Activated naive CD4-positive, alpha-beta T cell treated with anti-CD3 and anti-CD28 coated beads, Interleukin-2, amount 10 ng/mL, durations not matched to agents 7 days and 5 days (primary cell): ENCODE data around the gene STK32C.

ENCODE experiments used
- CTCF ChIA-PET: fragments of 350-600 bp; sonication (Branson Sonifier 250); formaldehyde crosslinking; loops from one replicate; lab custom pipeline; 2021; ENCODE audit warnings: antibody characterized with exemption; lab: Charles Lee
- DNase-seq: peaks from one replicate; pipeline ENCODE4 v3.0.0-alpha.2; 2020
- H3K27ac Mint-ChIP-seq: one replicate; pipeline ENCODE4 v1.8.0; 2021; ENCODE audit warnings: mild to moderate bottlenecking, moderate library complexity, mixed read lengths
- H3K27me3 Mint-ChIP-seq: one replicate; pipeline ENCODE4 v1.8.0; 2021; ENCODE audit warnings: mild to moderate bottlenecking, mixed read lengths
- H3K36me3 Mint-ChIP-seq: one replicate; pipeline ENCODE4 v1.8.0; 2021; ENCODE audit warnings: mixed read lengths
- H3K4me1 Mint-ChIP-seq: one replicate; pipeline ENCODE4 v1.8.0; 2021; ENCODE audit warnings: mixed read lengths
- H3K4me3 Mint-ChIP-seq: one replicate; pipeline ENCODE4 v1.8.0; 2021; ENCODE audit warnings: mild to moderate bottlenecking, moderate library complexity, mixed read lengths
- H3K9me3 Mint-ChIP-seq: one replicate; pipeline ENCODE4 v1.8.0; 2021; ENCODE audit warnings: mixed read lengths

Gene STK32C

GRCh38 chr10:132200344-132201110 is 107.2 kb downstream of the STK32C start:
- CTCF ChIA-PET = interaction anchor here (0.6 kb wide), 1 partner anchor 58 kb away, joined by 3 read pairs; no protein-coding TSS in a partner anchor
- Mint-ChIP-seq H3K27me3 (no peaks in the 10 kb centered on the region), H3K4me3 (no peak overlapping the region), H3K4me1 (peaks cover 2% of the 10 kb centered on the region), H3K27ac (no peak overlapping the region), H3K9me3 (no peaks in the 10 kb centered on the region), H3K36me3 (no peaks in the 10 kb centered on the region)
- no peak for DNase-seq

GRCh38 chr10:132199854-132200311 is 107.9 kb downstream of the STK32C start:
- Mint-ChIP-seq H3K4me3 (no peak overlapping the region), H3K4me1 (peaks cover 2% of the 10 kb centered on the region), H3K36me3 (no peaks in the 10 kb centered on the region), H3K27ac (no peak overlapping the region), H3K27me3 (no peaks in the 10 kb centered on the region), H3K9me3 (no peaks in the 10 kb centered on the region)
- CTCF ChIA-PET = interaction anchor here (0.6 kb wide), 1 partner anchor 57 kb away, joined by 3 read pairs; no protein-coding TSS in a partner anchor
- no peak for DNase-seq

- no peaks in the 10 kb centered on the region for H3K27me3 Mint-ChIP-seq
- H3K27ac Mint-ChIP-seq = no peak overlapping the region
- H3K4me1 Mint-ChIP-seq = peaks cover 2% of the 10 kb centered on the region
- H3K9me3 Mint-ChIP-seq = no peaks in the 10 kb centered on the region
- no peak overlapping the region for H3K4me3 Mint-ChIP-seq
- CTCF ChIA-PET = interaction anchor here (0.6 kb wide), 1 partner anchor 57 kb away, joined by 3 read pairs; no protein-coding TSS in a partner anchor
- H3K36me3 Mint-ChIP-seq = no peaks in the 10 kb centered on the region
- DNase-seq = no peak
These were observed 108.4 kb downstream of the STK32C start for GRCh38 chr10:132199268-132199853.

GRCh38 chr10:132198381-132199181 is 109.2 kb downstream of the STK32C start:
- Mint-ChIP-seq H3K36me3 (no peaks in the 10 kb centered on the region), H3K4me1 (peaks cover 2% of the 10 kb centered on the region), H3K27me3 (no peaks in the 10 kb centered on the region), H3K4me3 (no peak overlapping the region), H3K9me3 (no peaks in the 10 kb centered on the region), H3K27ac (no peak overlapping the region)
- CTCF ChIA-PET = no interaction called here
- no peak for DNase-seq

GRCh38 chr10:132198068-132198370 is 109.7 kb downstream of the STK32C start:
- CTCF ChIA-PET = no interaction called here
- DNase-seq = no peak
- Mint-ChIP-seq H3K9me3 (no peaks in the 10 kb centered on the region), H3K27ac (no peak overlapping the region), H3K4me1 (peaks cover 2% of the 10 kb centered on the region), H3K4me3 (no peak overlapping the region), H3K27me3 (no peaks in the 10 kb centered on the region), H3K36me3 (no peaks in the 10 kb centered on the region)

- no peak for DNase-seq
- Mint-ChIP-seq H3K9me3 (no peaks in the 10 kb centered on the region), H3K36me3 (no peaks in the 10 kb centered on the region), H3K27ac (no peak overlapping the region), H3K4me1 (peaks cover 2% of the 10 kb centered on the region), H3K27me3 (no peaks in the 10 kb centered on the region), H3K4me3 (no peak overlapping the region)
- CTCF ChIA-PET = no interaction called here
These were observed 110.3 kb downstream of the STK32C start for GRCh38 chr10:132197271-132198067.

- H3K27ac Mint-ChIP-seq = no peak overlapping the region
- peaks cover 2% of the 10 kb centered on the region for H3K4me1 Mint-ChIP-seq
- DNase-seq = no peak
- H3K4me3 Mint-ChIP-seq = no peak overlapping the region
- no peaks in the 10 kb centered on the region for H3K9me3 Mint-ChIP-seq
- H3K27me3 Mint-ChIP-seq = no peaks in the 10 kb centered on the region
- H3K36me3 Mint-ChIP-seq = no peaks in the 10 kb centered on the region
- CTCF ChIA-PET = no interaction called here
These were observed 111.3 kb downstream of the STK32C start for GRCh38 chr10:132196178-132197113.

- no peak for DNase-seq
- no peaks in the 10 kb centered on the region for H3K9me3 Mint-ChIP-seq
- no peaks in the 10 kb centered on the region for H3K27me3 Mint-ChIP-seq
- H3K36me3 Mint-ChIP-seq = no peaks in the 10 kb centered on the region
- no peak overlapping the region for H3K27ac Mint-ChIP-seq
- CTCF ChIA-PET = no interaction called here
- H3K4me1 Mint-ChIP-seq = peaks cover 2% of the 10 kb centered on the region
- no peak overlapping the region for H3K4me3 Mint-ChIP-seq
These were observed 112.2 kb downstream of the STK32C start for GRCh38 chr10:132195366-132196075.

- no peak for DNase-seq
- Mint-ChIP-seq H3K4me3 (no peak overlapping the region), H3K27me3 (peaks cover 6% of the 10 kb centered on the region), H3K9me3 (no peaks in the 10 kb centered on the region), H3K4me1 (peaks cover 2% of the 10 kb centered on the region), H3K27ac (no peak overlapping the region), H3K36me3 (no peaks in the 10 kb centered on the region)
- CTCF ChIA-PET = no interaction called here
These were observed 113.0 kb downstream of the STK32C start for GRCh38 chr10:132194726-132195125.

- Mint-ChIP-seq H3K27ac (no peak overlapping the region), H3K4me3 (no peak overlapping the region), H3K27me3 (peaks cover 13% of the 10 kb centered on the region), H3K4me1 (no peaks in the 10 kb centered on the region), H3K9me3 (no peaks in the 10 kb centered on the region), H3K36me3 (no peaks in the 10 kb centered on the region)
- DNase-seq = peak; percentile 66
- CTCF ChIA-PET = no interaction called here
These were observed 113.7 kb downstream of the STK32C start for GRCh38 chr10:132193907-132194552.

- H3K9me3 Mint-ChIP-seq = no peaks in the 10 kb centered on the region
- H3K4me1 Mint-ChIP-seq = peaks cover 3% of the 10 kb centered on the region
- H3K27me3 Mint-ChIP-seq = peaks cover 22% of the 10 kb centered on the region
- no peaks in the 10 kb centered on the region for H3K36me3 Mint-ChIP-seq
- H3K4me3 Mint-ChIP-seq = no peak overlapping the region
- CTCF ChIA-PET = no interaction called here
- no peak overlapping the region for H3K27ac Mint-ChIP-seq
- DNase-seq = no peak
These were observed 114.6 kb downstream of the STK32C start for GRCh38 chr10:132192991-132193665.
